DND-41 (cell line): Measurements from ENCODE around the gene FAM219A.

Experiments
- ATAC-seq: fragments of 200-7000 bp; cut with Tn5 transposase; 3 replicates; pipeline ENCODE4 v1.9.1; 2021; ENCODE audit warnings: low read depth; ENCODE audit not compliant: insufficient read depth
- DNase-seq: peaks from one replicate; pipeline ENCODE4 v3.0.0-alpha.2; 2020
- H2AFZ ChIP-seq: 2 replicates; pipeline ENCODE4 v1.6.0; 2012; ENCODE audit warnings: low read depth, low read length
- H3K27ac ChIP-seq: 2 replicates; pipeline ENCODE4 v1.5.1; 2012; ENCODE audit warnings: low read length, inconsistent platforms
- H3K27me3 ChIP-seq: fragments of 200-600 bp; sonication (generic); 2 replicates; pipeline ENCODE4 v1.6.0; 2012; ENCODE audit warnings: low read length, mild to moderate bottlenecking, inconsistent platforms; ENCODE audit not compliant: insufficient read depth, poor library complexity
- H3K36me3 ChIP-seq: 2 replicates; pipeline ENCODE4 v1.5.1; 2012; ENCODE audit warnings: low read length, inconsistent platforms; ENCODE audit not compliant: insufficient read depth
- H3K4me1 ChIP-seq: 2 replicates; pipeline ENCODE4 v1.5.1; 2012; ENCODE audit warnings: mild to moderate bottlenecking, low read length; ENCODE audit not compliant: insufficient read depth
- H3K4me2 ChIP-seq: 2 replicates; pipeline ENCODE4 v1.6.0; 2012; ENCODE audit warnings: mild to moderate bottlenecking, moderate library complexity, low read length, inconsistent platforms; ENCODE audit not compliant: insufficient read depth
- H3K4me3 ChIP-seq, 2 experiments: fragments of 200-600 bp in 1 of 2; shearing (Covaris generic) in 1 of 2; 2 replicates each; pipeline ENCODE4 v1.5.1; 2012 to 2016; ENCODE audit warnings: inconsistent platforms in 2 of 2, low read length in 2 of 2, mild to moderate bottlenecking in 2 of 2, low read depth in 1 of 2, moderate library complexity in 1 of 2
- H3K79me2 ChIP-seq: 2 replicates; pipeline ENCODE4 v1.6.0; 2012; ENCODE audit warnings: low read length, inconsistent platforms; ENCODE audit not compliant: insufficient read depth
- H3K9ac ChIP-seq: 2 replicates; pipeline ENCODE4 v1.6.0; 2012; ENCODE audit warnings: low read depth, mild to moderate bottlenecking, inconsistent platforms, low read length, moderate library complexity
- H3K9me3 ChIP-seq: 2 replicates; pipeline ENCODE4 v1.5.1; 2012; ENCODE audit warnings: low read length, moderate library complexity, mild to moderate bottlenecking, inconsistent platforms; ENCODE audit not compliant: insufficient read depth, severe bottlenecking
- H4K20me1 ChIP-seq: 2 replicates; pipeline ENCODE4 v1.6.0; 2012; ENCODE audit warnings: low read length; ENCODE audit not compliant: insufficient read depth
- CTCF ChIP-seq: IDR thresholded peaks from 2 replicates; pipeline ENCODE4 v1.5.1; 2012; ENCODE audit warnings: borderline replicate concordance, low read length, moderate library complexity, mild to moderate bottlenecking; ENCODE audit not compliant: poor library complexity, severe bottlenecking; ENCODE audit errors: extremely low read depth
- EZH2 ChIP-seq: IDR thresholded peaks from 3 replicates; pipeline ENCODE4 v1.6.1; 2012; ENCODE audit warnings: borderline replicate concordance, low read depth, mild to moderate bottlenecking, moderate library complexity, low read length, inconsistent platforms; ENCODE audit not compliant: severe bottlenecking

The FAM219A gene

GRCh38 chr9:34385561-34386230, 72.7 kb downstream of the FAM219A start:
- DNase-seq (no peak), ATAC-seq (no peak)
- Histone ChIP-seq H4K20me1 (no peaks in the 10 kb centered on the region), H3K4me2 (no peak overlapping the region), H3K9me3 (no peaks in the 10 kb centered on the region), H3K4me3 (no peak overlapping the region), H2AFZ (no peak overlapping the region), H3K9ac (no peak overlapping the region), H3K27me3 (no peaks in the 10 kb centered on the region), H3K36me3 (no peaks in the 10 kb centered on the region), H3K4me1 (no peaks in the 10 kb centered on the region), H3K27ac (no peak overlapping the region), H3K79me2 (no peaks in the 10 kb centered on the region)
- TF ChIP-seq EZH2 (no peak), CTCF (no peak)

DNA sequence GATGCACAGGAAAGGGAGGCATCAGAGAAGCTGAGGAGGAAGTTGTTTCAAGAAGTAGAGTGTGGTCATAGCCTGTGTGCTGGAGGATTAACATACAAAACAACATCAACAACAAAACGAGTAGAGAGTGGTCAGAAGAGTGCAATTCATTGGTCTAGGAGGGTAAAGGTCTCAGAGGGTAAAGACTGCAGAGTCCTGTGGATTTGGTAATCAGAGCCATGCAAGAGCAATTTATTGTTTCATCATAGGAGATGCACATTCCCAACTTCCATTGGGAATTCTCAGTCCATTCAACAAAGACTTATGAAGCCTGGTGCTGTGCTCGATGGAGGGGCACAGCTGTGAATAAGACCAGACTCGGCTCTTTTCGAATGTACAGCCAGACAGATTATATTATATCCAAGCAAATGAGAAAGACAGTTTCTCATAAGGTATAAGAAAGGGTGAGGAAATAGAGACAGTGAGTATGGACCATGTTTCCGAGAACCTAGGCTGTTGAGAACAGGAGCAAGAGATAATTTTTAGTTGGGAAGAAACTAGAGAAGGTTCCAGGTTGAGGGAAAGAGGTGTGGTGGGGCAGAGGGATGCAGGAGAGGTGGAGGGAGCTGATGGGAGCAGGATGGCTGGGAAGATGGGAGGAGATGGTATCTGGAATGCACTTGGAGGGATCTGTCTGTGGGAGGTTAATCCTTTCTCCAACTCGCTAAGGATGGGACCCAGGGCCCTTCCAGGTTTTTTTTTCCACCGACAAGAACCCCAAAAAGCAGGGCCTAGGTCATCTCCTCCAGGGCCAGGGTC, 73.8 kb downstream of the FAM219A start:
- Histone ChIP-seq H3K36me3 (no peaks in the 10 kb centered on the region), H3K27me3 (no peaks in the 10 kb centered on the region), H3K4me1 (peaks cover 3% of the 10 kb centered on the region), H3K79me2 (no peaks in the 10 kb centered on the region), H2AFZ (no peak overlapping the region), H3K27ac (no peak overlapping the region), H3K4me3 (no peak overlapping the region), H3K9me3 (no peaks in the 10 kb centered on the region), H3K9ac (no peak overlapping the region), H3K4me2 (no peak overlapping the region), H4K20me1 (no peaks in the 10 kb centered on the region)
- TF ChIP-seq CTCF (no peak), EZH2 (no peak)
- DNase-seq (no peak), ATAC-seq (no peak)

DNA sequence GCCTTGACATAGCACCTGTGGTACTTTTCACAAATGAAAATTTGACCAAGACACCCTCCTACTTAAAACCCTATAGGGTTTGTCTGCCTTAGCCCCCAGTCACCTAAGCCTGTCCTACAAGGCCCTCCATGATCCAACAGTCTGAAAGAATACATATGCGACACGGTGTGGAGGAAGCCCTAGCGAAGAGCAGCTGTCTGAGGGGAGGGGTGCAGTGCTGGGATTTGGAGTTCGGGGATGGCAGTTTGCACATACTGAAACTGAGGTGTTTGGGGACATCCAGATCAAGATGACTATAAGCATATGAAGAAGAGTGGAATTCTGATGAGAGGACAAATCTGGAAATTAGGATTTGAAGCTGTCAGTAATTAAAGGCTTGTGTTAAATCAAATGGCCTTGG, 74.5 kb downstream of the FAM219A start:
- no peak overlapping the region for H3K4me3 ChIP-seq
- TF ChIP-seq EZH2 (no peak), CTCF (no peak)

More for the DNA sequence above, 74.5 kb downstream of the FAM219A start:
- Histone ChIP-seq H3K79me2 (no peaks in the 10 kb centered on the region), H3K9ac (no peak overlapping the region), H2AFZ (no peak overlapping the region), H4K20me1 (no peaks in the 10 kb centered on the region), H3K36me3 (no peaks in the 10 kb centered on the region), H3K27me3 (no peaks in the 10 kb centered on the region), H3K27ac (no peak overlapping the region), H3K4me1 (peaks cover 10% of the 10 kb centered on the region), H3K9me3 (no peaks in the 10 kb centered on the region), H3K4me2 (no peak overlapping the region)
- ATAC-seq: no peak
- DNase-seq: no peak
